Fibroblast of mammary gland (primary cell): ENCODE data around the gene PLA2G15.

Source experiments
- DNase-seq: peaks from one replicate; pipeline ENCODE4 v3.0.0-alpha.2; 2010; ENCODE audit warnings: low read depth
- H3K4me3 ChIP-seq: 2 replicates; pipeline ENCODE4 v1.5.1; 2011; ENCODE audit warnings: low read depth, mild to moderate bottlenecking, low read length, moderate library complexity; ENCODE audit not compliant: control insufficient read depth
- CTCF ChIP-seq: conservative IDR thresholded peaks from 2 replicates; pipeline ENCODE4 v1.5.1; 2011; ENCODE audit warnings: low read depth, low read length, inconsistent platforms; ENCODE audit not compliant: control insufficient read depth, insufficient read depth

Gene PLA2G15

GRCh38 chr16:68267612-68268405 is 22.6 kb downstream of the PLA2G15 start:
- no peak for DNase-seq
- no peak overlapping the region for H3K4me3 ChIP-seq
- no peak for TF ChIP-seq CTCF

- TF ChIP-seq CTCF = no peak
- DNase-seq = no peak
- no peak overlapping the region for H3K4me3 ChIP-seq
Measured at GRCh38 chr16:68269793-68270192, 24.6 kb downstream of the PLA2G15 start.

- DNase-seq = no peak
- no peak for TF ChIP-seq CTCF
- H3K4me3 ChIP-seq = no peak overlapping the region
Measured at GRCh38 chr16:68270353-68270752, 25.2 kb downstream of the PLA2G15 start.

- no peak overlapping the region for H3K4me3 ChIP-seq
- TF ChIP-seq CTCF = no peak
- no peak for DNase-seq
Measured at GRCh38 chr16:68272507-68273209, 27.5 kb downstream of the PLA2G15 start.

- DNase-seq = no peak
- TF ChIP-seq CTCF = no peak
- H3K4me3 ChIP-seq = no peak overlapping the region
Measured at GRCh38 chr16:68273459-68273858, 28.3 kb downstream of the PLA2G15 start.

GRCh38 chr16:68273896-68274295 is 28.7 kb downstream of the PLA2G15 start:
- no peak for DNase-seq
- TF ChIP-seq CTCF = no peak

More at GRCh38 chr16:68273896-68274295, 28.7 kb downstream of the PLA2G15 start:
- H3K4me3 ChIP-seq = no peak overlapping the region
